ENCODE results near the gene MIB1.

- TF ChIP-seq CTCF (IDR thresholded peaks at IDR 0.05; ENCODE audit: low read depth, low read length, poor library complexity, severe bottlenecking) (no peak), EZH2phosphoT487 (IDR thresholded peaks at IDR 0.05; ENCODE audit: borderline replicate concordance, low read length) (no peak)
These were observed 62.9 kb downstream of the MIB1 start for GRCh38 chr18:21803495-21803894.
